BE2C (cell line): ENCODE results near the gene TCF7L2.
A peak's percentile ranks its signal among the peaks of the same experiment; 100 is the strongest.

ENCODE experiments used
- DNase-seq: peaks from one replicate; pipeline ENCODE4 v3.0.0-alpha.2; 2020
- H3K27me3 ChIP-seq: fragments of 250-450 bp; sonication (Bioruptor Pico); 2 replicates; pipeline ENCODE4 v1.5.1; 2020; ENCODE audit warnings: mild to moderate bottlenecking
- H3K36me3 ChIP-seq: fragments of 250-450 bp; sonication (Bioruptor Pico); 2 replicates; pipeline ENCODE4 v1.5.1; 2020; ENCODE audit warnings: mild to moderate bottlenecking
- H3K4me1 ChIP-seq: fragments of 250-450 bp; sonication (Bioruptor Pico); 2 replicates; pipeline ENCODE4 v1.5.1; 2020
- H3K4me3 ChIP-seq: 2 replicates; pipeline ENCODE4 v1.5.1; 2011; ENCODE audit warnings: low read depth, low read length
- H3K9me3 ChIP-seq: fragments of 250-450 bp; sonication (Bioruptor Pico); 2 replicates; pipeline ENCODE4 v1.5.1; 2020
- TF ChIP-seq, protein P1 (sequence below): IDR thresholded peaks from 2 replicates; pipeline ENCODE4 v1.5.1; 2012; ENCODE audit warnings: mild to moderate bottlenecking, low read depth, low read length

TCF7L2 gene

DNA sequence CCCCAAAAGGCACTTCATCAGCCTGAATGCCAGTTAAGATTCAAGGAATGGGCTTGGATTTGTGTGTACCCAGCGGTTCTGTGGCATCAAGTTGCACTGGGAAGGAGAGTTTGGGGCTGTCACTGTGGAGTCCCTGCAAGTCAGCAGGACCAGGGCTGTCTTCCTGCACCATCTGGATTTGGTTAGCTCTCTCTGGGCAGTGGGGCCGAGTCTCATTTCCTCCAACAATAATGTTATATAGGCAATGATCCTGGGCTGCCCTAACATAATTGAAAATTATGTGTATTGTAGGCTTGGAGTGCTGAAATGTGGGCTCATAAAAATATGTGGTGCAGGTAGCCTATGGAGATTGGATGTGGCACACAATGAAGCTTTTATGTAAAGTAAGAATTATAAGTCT, 87.2 kb downstream of the TCF7L2 start:
- H3K4me3 ChIP-seq, result no peak overlapping the region
- H3K36me3 ChIP-seq, result no peaks in the 10 kb centered on the region; the same call in 1 of the 2 replicates
- TF ChIP-seq, protein P1, sequence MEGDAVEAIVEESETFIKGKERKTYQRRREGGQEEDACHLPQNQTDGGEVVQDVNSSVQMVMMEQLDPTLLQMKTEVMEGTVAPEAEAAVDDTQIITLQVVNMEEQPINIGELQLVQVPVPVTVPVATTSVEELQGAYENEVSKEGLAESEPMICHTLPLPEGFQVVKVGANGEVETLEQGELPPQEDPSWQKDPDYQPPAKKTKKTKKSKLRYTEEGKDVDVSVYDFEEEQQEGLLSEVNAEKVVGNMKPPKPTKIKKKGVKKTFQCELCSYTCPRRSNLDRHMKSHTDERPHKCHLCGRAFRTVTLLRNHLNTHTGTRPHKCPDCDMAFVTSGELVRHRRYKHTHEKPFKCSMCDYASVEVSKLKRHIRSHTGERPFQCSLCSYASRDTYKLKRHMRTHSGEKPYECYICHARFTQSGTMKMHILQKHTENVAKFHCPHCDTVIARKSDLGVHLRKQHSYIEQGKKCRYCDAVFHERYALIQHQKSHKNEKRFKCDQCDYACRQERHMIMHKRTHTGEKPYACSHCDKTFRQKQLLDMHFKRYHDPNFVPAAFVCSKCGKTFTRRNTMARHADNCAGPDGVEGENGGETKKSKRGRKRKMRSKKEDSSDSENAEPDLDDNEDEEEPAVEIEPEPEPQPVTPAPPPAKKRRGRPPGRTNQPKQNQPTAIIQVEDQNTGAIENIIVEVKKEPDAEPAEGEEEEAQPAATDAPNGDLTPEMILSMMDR, result no peak
- no peaks in the 10 kb centered on the region; the same call in 1 of the 2 replicates for H3K4me1 ChIP-seq
- no peaks in the 10 kb centered on the region for H3K27me3 ChIP-seq
- no peaks in the 10 kb centered on the region for H3K9me3 ChIP-seq
- peak; percentile 47 for DNase-seq

DNA sequence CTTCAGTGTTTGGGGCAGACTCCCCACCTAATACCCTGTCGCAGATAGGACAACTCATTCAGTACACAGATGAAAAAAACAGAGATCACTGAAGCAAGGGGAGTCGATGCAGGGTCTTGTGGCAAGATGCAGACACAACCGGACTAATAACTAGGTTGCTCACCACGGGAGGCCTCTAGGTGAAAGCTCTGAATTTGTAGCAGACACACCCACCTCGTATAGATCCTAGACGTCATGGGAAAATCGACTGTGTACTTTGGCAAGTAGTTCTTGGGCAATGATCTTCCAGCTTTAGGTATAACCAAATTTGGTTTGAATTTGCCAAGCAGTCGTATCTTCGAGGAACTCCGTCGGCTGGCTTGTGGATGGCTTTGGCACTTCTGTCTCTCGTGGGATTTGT, 88.1 kb downstream of the TCF7L2 start:
- H3K9me3 ChIP-seq, result no peaks in the 10 kb centered on the region
- TF ChIP-seq, protein P1, result no peak
- DNase-seq, result no peak
- H3K36me3 ChIP-seq, result peaks cover 3% of the 10 kb centered on the region; the same call in 1 of the 2 replicates
- H3K4me3 ChIP-seq, result no peak overlapping the region
- H3K27me3 ChIP-seq, result no peaks in the 10 kb centered on the region
- no peaks in the 10 kb centered on the region; the same call in 1 of the 2 replicates for H3K4me1 ChIP-seq

DNA sequence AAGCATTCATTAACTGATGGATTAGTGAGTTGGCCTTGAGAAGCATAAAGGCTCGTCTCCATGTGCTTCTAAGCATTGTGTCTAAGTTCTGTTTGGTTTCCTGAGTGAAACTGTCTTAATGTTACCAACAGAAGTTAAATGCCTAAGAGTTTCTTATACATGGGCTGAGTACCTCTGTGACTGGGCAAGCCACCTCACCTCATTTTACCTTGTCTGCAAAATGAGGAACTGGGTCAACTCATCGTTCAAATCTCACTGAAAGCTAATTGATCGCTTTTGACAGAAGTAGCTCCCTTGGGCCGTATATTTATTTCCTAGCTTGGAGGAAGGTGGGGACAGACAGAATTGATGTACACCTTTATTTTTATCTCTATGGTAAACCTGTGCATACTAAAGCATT, 88.9 kb downstream of the TCF7L2 start:
- H3K27me3 ChIP-seq, result no peaks in the 10 kb centered on the region
- no peaks in the 10 kb centered on the region for H3K9me3 ChIP-seq
- H3K4me3 ChIP-seq, result no peak overlapping the region
- H3K36me3 ChIP-seq, result peaks cover 3% of the 10 kb centered on the region; the same call in 1 of the 2 replicates
- H3K4me1 ChIP-seq, result no peaks in the 10 kb centered on the region; the same call in 1 of the 2 replicates
- TF ChIP-seq, protein P1, result no peak
- no peak for DNase-seq

DNA sequence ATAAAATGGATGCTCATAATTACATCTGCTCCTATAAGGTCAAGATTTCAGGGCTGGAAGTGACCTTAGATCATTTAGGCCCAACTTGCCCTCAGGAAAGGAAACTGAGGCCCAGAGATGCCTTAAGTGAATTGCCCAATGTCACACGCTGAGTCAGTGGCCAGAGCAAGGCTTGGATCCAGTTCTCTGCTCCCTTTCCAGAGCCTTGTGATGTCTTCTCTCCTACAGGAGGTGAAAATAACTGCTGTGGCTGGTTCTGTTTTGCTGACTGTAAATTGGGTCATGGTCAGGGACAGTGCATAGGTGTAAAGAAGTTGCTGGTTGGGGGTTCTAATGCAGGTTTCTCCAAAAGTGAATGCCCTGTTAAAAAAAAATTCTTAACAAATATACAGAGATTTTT, 91.3 kb downstream of the TCF7L2 start:
- TF ChIP-seq, protein P1, result no peak
- Histone ChIP-seq H3K4me1 (peaks cover 3% of the 10 kb centered on the region; the same call in 1 of the 2 replicates), H3K4me3 (no peak overlapping the region), H3K27me3 (no peaks in the 10 kb centered on the region), H3K9me3 (no peaks in the 10 kb centered on the region), H3K36me3 (peaks cover 3% of the 10 kb centered on the region; the same call in 1 of the 2 replicates)
- DNase-seq, result no peak

DNA sequence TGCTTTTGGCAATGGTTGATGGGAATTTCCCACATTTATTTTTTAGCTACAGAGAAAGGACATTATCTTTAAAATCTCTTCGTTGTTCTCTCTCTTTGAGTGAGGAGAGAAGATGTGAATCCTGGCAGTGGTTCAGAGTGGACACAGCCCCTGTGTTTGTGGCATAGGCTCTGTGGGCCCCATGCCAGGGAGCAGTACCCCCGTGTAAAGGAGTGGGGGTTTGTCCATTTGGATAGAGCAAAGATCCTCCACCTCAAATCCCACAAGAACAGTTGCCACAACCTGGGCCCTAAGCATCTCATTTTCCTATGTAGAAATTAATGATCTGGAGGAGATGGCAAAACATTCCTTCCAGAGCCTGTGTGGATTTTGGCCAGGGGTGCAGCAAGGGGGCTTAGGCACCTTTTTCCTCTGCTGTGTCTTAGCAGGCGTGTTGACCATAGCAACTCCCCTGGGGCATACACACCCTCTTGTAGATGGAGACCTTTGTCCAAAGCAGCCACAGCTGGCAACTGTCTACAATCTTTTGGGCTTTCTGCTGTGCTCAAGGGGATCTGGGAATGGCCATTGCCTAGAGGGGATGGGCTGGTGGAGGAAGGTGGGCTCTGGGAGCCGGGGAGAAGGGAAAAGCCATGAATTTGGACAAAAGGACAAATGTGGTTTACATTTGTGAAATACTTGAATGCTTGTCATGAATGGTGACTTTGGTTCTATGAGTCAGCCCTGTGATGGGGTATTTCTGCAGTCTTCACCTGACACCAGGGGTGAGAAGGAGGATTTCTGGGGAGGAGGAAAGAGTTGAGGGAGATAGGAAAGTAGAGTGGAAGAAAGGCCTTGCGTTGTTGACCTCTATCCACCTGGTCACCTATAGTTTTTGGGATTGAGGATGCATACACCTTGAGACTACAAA, 92.0 kb downstream of the TCF7L2 start:
- H3K27me3 ChIP-seq, result no peaks in the 10 kb centered on the region
- TF ChIP-seq, protein P1, result no peak
- H3K4me1 ChIP-seq, result peaks cover 10% of the 10 kb centered on the region
- H3K9me3 ChIP-seq, result no peaks in the 10 kb centered on the region
- DNase-seq, result no peak
- peaks cover 3% of the 10 kb centered on the region; the same call in 1 of the 2 replicates for H3K36me3 ChIP-seq
- no peak overlapping the region for H3K4me3 ChIP-seq

DNA sequence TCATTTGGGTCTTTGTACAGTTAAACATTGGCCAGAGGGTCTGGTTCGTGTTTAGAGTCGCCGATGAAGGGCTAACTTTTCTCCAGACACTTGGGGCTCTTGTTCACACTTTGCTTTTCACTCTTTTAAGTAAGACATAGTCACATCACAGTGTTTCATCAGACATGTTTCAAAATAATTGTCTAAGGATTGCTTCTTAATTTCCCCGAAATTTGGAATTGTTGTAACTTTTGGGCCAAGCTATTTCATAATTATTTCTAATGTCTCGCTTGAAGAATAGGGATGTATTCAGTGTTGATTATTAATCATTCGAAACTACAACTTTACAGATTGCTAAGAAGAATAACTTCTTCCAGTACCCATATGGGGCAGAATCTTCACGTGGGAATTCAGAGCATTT, 92.8 kb downstream of the TCF7L2 start:
- H3K27me3 ChIP-seq, result no peaks in the 10 kb centered on the region
- TF ChIP-seq, protein P1, result no peak
- no peak for DNase-seq
- H3K9me3 ChIP-seq, result no peaks in the 10 kb centered on the region
- no peak overlapping the region for H3K4me3 ChIP-seq
- peaks cover 17% of the 10 kb centered on the region for H3K4me1 ChIP-seq
- peaks cover 3% of the 10 kb centered on the region; the same call in 1 of the 2 replicates for H3K36me3 ChIP-seq
